Natural killer cell (primary cell): ENCODE data around the gene PTGER3. TPM values are rescaled to one million over a fixed set of nuclear protein-coding genes. Genes with fewer than 3 reads are reported as not detected.

Experiments used
- ATAC-seq, 3 donors: fragments of 150-1000 bp in 2 of 3; fragments of 200-7000 bp in 1 of 3; cut with Tn5 transposase; 1 replicate in 1 of 3; 2 replicates in 2 of 3; pipeline ENCODE4 v1.10.0; 2021; ENCODE audit warnings: mild to moderate bottlenecking in 2 of 3, moderate library complexity in 2 of 3
- DNase-seq, 2 donors: peaks; one replicate each; pipeline versions ENCODE4 v3.0.0 to v3.0.0-alpha.2; 2013 to 2021; ENCODE audit warnings: mixed read lengths in 1 of 2
- H3K27ac ChIP-seq: one replicate; pipeline ENCODE4 v1.5.1; 2013; ENCODE audit warnings: mild to moderate bottlenecking, low read length
- H3K27me3 ChIP-seq: one replicate; pipeline ENCODE4 v1.6.1; 2013; ENCODE audit warnings: low read length; ENCODE audit not compliant: control insufficient read depth, insufficient read depth
- H3K36me3 ChIP-seq: one replicate; pipeline ENCODE4 v1.6.1; 2013; ENCODE audit warnings: low read length; ENCODE audit not compliant: control insufficient read depth, insufficient read depth
- H3K4me1 ChIP-seq: one replicate; pipeline ENCODE4 v1.6.1; 2013; ENCODE audit warnings: low read length; ENCODE audit not compliant: control insufficient read depth, insufficient read depth
- H3K4me3 ChIP-seq: one replicate; pipeline ENCODE4 v1.5.1; 2013; ENCODE audit warnings: low read length
- H3K9me3 ChIP-seq: one replicate; pipeline ENCODE4 v1.6.1; 2013; ENCODE audit warnings: low read length; ENCODE audit not compliant: control insufficient read depth, insufficient read depth
- H3K27ac Mint-ChIP-seq, 2 donors: one replicate each; pipeline ENCODE4 v1.8.0; 2022; ENCODE audit warnings: mild to moderate bottlenecking in 2 of 2, mixed read lengths in 2 of 2, moderate library complexity in 1 of 2
- H3K27me3 Mint-ChIP-seq, 2 donors: one replicate each; pipeline ENCODE4 v1.8.0; 2022; ENCODE audit warnings: low read depth in 2 of 2, mixed read lengths in 2 of 2
- H3K36me3 Mint-ChIP-seq: one replicate; pipeline ENCODE4 v1.8.0; 2022; ENCODE audit warnings: mixed read lengths
- H3K4me1 Mint-ChIP-seq, 2 donors: one replicate each; pipeline ENCODE4 v1.8.0; 2022; ENCODE audit warnings: mixed read lengths in 2 of 2
- H3K4me3 Mint-ChIP-seq: one replicate; pipeline ENCODE4 v1.8.0; 2022; ENCODE audit warnings: mild to moderate bottlenecking, moderate library complexity, mixed read lengths
- H3K9me3 Mint-ChIP-seq, 2 donors: one replicate each; pipeline ENCODE4 v1.8.0; 2022; ENCODE audit warnings: mixed read lengths in 2 of 2
- CTCF ChIP-seq: fragments of 200-600 bp; IDR thresholded peaks from one replicate; pipeline ENCODE4 v1.8.0; 2022; ENCODE audit warnings: antibody characterized with exemption
- WGBS: methylation state at CpG from one replicate; pipeline ENCODE4 v1.1.7; 2013; ENCODE audit warnings: missing lambda C conversion rate; ENCODE audit not compliant: insufficient coverage; 5-methylcytosine and 5-hydroxymethylcytosine counted together
- intact Hi-C: fragments of 100-400 bp; cut with micrococcal nuclease; formaldehyde crosslinking; loops from one replicate; pipeline ENCODE4 v1.14.2; 2022
- total RNA-seq, 4 donors: library from RNA; stranded (reverse); fragments of 120-200 nt in 1 of 4; gene quantifications; one replicate each; pipeline versions ENCODE4 v1.2.3 to v1.2.4, GENCODE V29; 2013 to 2022

PTGER3 gene
- total RNA-seq, 3 donors from 2014 or later (not counting 1 experiment from before 2014, with no cell fraction given): 0.72 to 21.9 TPM; not detected in 1

- no peak for TF ChIP-seq CTCF
- DNase-seq (no peak), ATAC-seq (no peak)
- Histone ChIP-seq H3K4me3 (no peak overlapping the region), H3K36me3 (no peaks in the 10 kb centered on the region), H3K27ac (no peak overlapping the region), H3K27me3 (no peaks in the 10 kb centered on the region), H3K4me1 (no peaks in the 10 kb centered on the region), H3K9me3 (no peaks in the 10 kb centered on the region)
- no peak overlapping the region for H3K27ac Mint-ChIP-seq
- peaks cover 15 to 35% of the 10 kb centered on the region in 2 donors for H3K27me3 Mint-ChIP-seq
- H3K9me3 Mint-ChIP-seq: no peaks in the 10 kb centered on the region
- no peak overlapping the region for H3K4me3 Mint-ChIP-seq
- H3K4me1 Mint-ChIP-seq: no peaks in the 10 kb centered on the region
- no peaks in the 10 kb centered on the region for H3K36me3 Mint-ChIP-seq
- intact Hi-C loops: no loop called here
- 95% methylated on average over 9 of the region's 9 CpGs for WGBS
Measured at GRCh38 chr1:71037066-71037465, 10.6 kb downstream of the PTGER3 start.

GRCh38 chr1:71033136-71033535 is 14.5 kb downstream of the PTGER3 start:
- no peak for TF ChIP-seq CTCF
- H3K4me3 ChIP-seq: no peak overlapping the region
- WGBS: 96% methylated on average over 1 of the region's 1 CpG
- Mint-ChIP-seq H3K27ac (no peak overlapping the region), H3K4me3 (no peak overlapping the region), H3K9me3 (no peaks in the 10 kb centered on the region), H3K4me1 (no peaks in the 10 kb centered on the region), H3K36me3 (no peaks in the 10 kb centered on the region), H3K27me3 (peaks cover 7 to 23% of the 10 kb centered on the region in 2 donors)
- ATAC-seq: no peak
- no peaks in the 10 kb centered on the region for H3K36me3 ChIP-seq
- intact Hi-C loops: no loop called here
- no peaks in the 10 kb centered on the region for H3K27me3 ChIP-seq
- H3K4me1 ChIP-seq: no peaks in the 10 kb centered on the region
- DNase-seq: no peak
- H3K9me3 ChIP-seq: no peaks in the 10 kb centered on the region
- no peak overlapping the region for H3K27ac ChIP-seq

GRCh38 chr1:71031426-71031825 is 16.2 kb downstream of the PTGER3 start:
- no peak overlapping the region for H3K4me3 Mint-ChIP-seq
- peaks cover 7 to 23% of the 10 kb centered on the region in 2 donors for H3K27me3 Mint-ChIP-seq
- Histone ChIP-seq H3K36me3 (no peaks in the 10 kb centered on the region), H3K27me3 (no peaks in the 10 kb centered on the region), H3K9me3 (no peaks in the 10 kb centered on the region), H3K4me1 (no peaks in the 10 kb centered on the region), H3K4me3 (no peak overlapping the region), H3K27ac (no peak overlapping the region)
- intact Hi-C loops: no loop called here
- no peak for TF ChIP-seq CTCF
- H3K9me3 Mint-ChIP-seq: no peaks in the 10 kb centered on the region
- no peak for DNase-seq
- no peak overlapping the region for H3K27ac Mint-ChIP-seq
- H3K4me1 Mint-ChIP-seq: no peaks in the 10 kb centered on the region
- H3K36me3 Mint-ChIP-seq: no peaks in the 10 kb centered on the region
- no peak for ATAC-seq

- Mint-ChIP-seq H3K36me3 (no peaks in the 10 kb centered on the region), H3K27me3 (peaks cover 3 to 23% of the 10 kb centered on the region in 2 donors), H3K27ac (no peak overlapping the region), H3K9me3 (no peaks in the 10 kb centered on the region), H3K4me1 (no peaks in the 10 kb centered on the region), H3K4me3 (no peak overlapping the region)
- intact Hi-C loops: no loop called here
- no peaks in the 10 kb centered on the region for H3K4me1 ChIP-seq
- H3K4me3 ChIP-seq: no peak overlapping the region
- no peaks in the 10 kb centered on the region for H3K9me3 ChIP-seq
- 100% methylated on average over 1 of the region's 1 CpG for WGBS
- ATAC-seq: no peak
- TF ChIP-seq CTCF: no peak
- no peaks in the 10 kb centered on the region for H3K36me3 ChIP-seq
- H3K27ac ChIP-seq: no peak overlapping the region
- H3K27me3 ChIP-seq: no peaks in the 10 kb centered on the region
- no peak for DNase-seq
Measured at GRCh38 chr1:71030026-71030425, 17.6 kb downstream of the PTGER3 start.
